ENCODE results near the gene ZNF80.

DNA sequence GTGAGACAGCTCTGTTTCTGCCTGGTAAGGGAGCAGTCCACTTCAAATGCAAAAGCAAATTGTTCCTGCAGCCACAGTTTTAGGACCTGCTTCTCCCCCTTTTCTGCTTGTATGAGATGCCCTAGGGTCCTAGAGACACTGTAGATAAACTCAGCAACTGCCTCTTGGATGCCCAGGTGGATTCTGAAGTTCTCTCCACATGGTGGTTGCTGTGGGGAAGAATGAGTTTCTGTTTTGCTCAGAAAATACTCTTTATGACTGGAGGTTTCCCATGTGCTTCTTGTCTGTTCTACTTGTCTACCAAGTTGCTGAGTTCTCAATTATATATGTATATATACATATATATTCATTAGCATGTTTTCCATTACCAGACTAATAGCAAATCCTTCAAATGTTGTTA lies 5.6 kb upstream of the ZNF80 start:
- TF ChIP-seq, protein P1, sequence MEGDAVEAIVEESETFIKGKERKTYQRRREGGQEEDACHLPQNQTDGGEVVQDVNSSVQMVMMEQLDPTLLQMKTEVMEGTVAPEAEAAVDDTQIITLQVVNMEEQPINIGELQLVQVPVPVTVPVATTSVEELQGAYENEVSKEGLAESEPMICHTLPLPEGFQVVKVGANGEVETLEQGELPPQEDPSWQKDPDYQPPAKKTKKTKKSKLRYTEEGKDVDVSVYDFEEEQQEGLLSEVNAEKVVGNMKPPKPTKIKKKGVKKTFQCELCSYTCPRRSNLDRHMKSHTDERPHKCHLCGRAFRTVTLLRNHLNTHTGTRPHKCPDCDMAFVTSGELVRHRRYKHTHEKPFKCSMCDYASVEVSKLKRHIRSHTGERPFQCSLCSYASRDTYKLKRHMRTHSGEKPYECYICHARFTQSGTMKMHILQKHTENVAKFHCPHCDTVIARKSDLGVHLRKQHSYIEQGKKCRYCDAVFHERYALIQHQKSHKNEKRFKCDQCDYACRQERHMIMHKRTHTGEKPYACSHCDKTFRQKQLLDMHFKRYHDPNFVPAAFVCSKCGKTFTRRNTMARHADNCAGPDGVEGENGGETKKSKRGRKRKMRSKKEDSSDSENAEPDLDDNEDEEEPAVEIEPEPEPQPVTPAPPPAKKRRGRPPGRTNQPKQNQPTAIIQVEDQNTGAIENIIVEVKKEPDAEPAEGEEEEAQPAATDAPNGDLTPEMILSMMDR (IDR thresholded peaks at IDR 0.05), result no peak
- TF ChIP-seq POLR2A (IDR thresholded peaks at IDR 0.05), result no peak

All from right lobe of liver (tissue), 4 donors.